ENCODE data around the gene RILPL1.
"Not testable (repeated sequence)": the region's sequence is repeated elsewhere in the genome, so short reads cannot be mapped to it uniquely, and the experiment has no call there.

DNA sequence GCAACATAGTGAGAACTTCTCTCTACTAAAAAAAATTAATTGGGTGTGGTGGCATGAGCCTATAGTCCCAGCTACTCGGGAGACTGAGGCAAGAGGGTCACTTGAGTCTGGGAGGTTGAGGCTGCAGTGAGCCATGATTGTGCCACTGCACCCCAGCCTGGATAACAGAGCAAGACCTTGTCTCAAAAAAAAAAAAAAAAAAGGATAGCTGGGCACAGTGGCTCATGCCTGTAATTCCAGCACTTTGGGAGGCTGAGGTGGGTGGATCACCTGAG is 81.3 kb downstream of the RILPL1 start:
- TF ChIP-seq CTCF, POLR2A, POLR2AphosphoS5 (IDR thresholded peaks at IDR 0.05): not testable (repeated sequence)
